ENCODE measurements around the gene AP1G1.
A peak's percentile ranks its signal among the peaks of the same experiment; 100 is the strongest.

- TF ChIP-seq, protein P1, sequence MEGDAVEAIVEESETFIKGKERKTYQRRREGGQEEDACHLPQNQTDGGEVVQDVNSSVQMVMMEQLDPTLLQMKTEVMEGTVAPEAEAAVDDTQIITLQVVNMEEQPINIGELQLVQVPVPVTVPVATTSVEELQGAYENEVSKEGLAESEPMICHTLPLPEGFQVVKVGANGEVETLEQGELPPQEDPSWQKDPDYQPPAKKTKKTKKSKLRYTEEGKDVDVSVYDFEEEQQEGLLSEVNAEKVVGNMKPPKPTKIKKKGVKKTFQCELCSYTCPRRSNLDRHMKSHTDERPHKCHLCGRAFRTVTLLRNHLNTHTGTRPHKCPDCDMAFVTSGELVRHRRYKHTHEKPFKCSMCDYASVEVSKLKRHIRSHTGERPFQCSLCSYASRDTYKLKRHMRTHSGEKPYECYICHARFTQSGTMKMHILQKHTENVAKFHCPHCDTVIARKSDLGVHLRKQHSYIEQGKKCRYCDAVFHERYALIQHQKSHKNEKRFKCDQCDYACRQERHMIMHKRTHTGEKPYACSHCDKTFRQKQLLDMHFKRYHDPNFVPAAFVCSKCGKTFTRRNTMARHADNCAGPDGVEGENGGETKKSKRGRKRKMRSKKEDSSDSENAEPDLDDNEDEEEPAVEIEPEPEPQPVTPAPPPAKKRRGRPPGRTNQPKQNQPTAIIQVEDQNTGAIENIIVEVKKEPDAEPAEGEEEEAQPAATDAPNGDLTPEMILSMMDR (IDR thresholded peaks at IDR 0.05; ENCODE audit: control extremely low read depth in 1 of 3, insufficient read depth in 1 of 3, low read depth in 1 of 3, low read length in 3 of 3): no peak
- TF ChIP-seq POLR2A (IDR thresholded peaks at IDR 0.05; ENCODE audit: control extremely low read depth in 1 of 2, low read depth in 2 of 2, low read length in 2 of 2): no peak
- TF ChIP-seq POLR2AphosphoS5 (IDR thresholded peaks at IDR 0.05; ENCODE audit: low read depth, low read length): 0 out of 2 replicates have a peak, but pooled peaks have one; percentile 18
- TF ChIP-seq EZH2 (IDR thresholded peaks at IDR 0.05; ENCODE audit: low read depth, low read length, severe bottlenecking): no peak
- no peak for TF ChIP-seq PHF8 (conservative IDR thresholded peaks at IDR 0.05; ENCODE audit: low read depth, low read length)
Observed at GRCh38 chr16:71852561-71852960, 43.9 kb upstream of the AP1G1 start.
